OCI-LY1 (cell line): ENCODE data around the gene DCUN1D2.

Source experiments
- EZH2 ChIP-seq: fragments of 200-600 bp; sonication (generic), shearing (Covaris generic); IDR thresholded peaks from 2 replicates; pipeline ENCODE4 v1.8.0; 2017; ENCODE audit warnings: borderline replicate concordance, mixed run types, mild to moderate bottlenecking, antibody characterized with exemption, low read length, moderate library complexity, mixed read lengths
- TF ChIP-seq, protein P1 (sequence below): fragments of 200-600 bp; sonication (generic), shearing (Covaris generic); IDR thresholded peaks from 2 replicates; pipeline ENCODE4 v1.5.1; 2017; ENCODE audit warnings: mild to moderate bottlenecking, antibody characterized with exemption, low read length, moderate library complexity, mixed read lengths

DNA sequence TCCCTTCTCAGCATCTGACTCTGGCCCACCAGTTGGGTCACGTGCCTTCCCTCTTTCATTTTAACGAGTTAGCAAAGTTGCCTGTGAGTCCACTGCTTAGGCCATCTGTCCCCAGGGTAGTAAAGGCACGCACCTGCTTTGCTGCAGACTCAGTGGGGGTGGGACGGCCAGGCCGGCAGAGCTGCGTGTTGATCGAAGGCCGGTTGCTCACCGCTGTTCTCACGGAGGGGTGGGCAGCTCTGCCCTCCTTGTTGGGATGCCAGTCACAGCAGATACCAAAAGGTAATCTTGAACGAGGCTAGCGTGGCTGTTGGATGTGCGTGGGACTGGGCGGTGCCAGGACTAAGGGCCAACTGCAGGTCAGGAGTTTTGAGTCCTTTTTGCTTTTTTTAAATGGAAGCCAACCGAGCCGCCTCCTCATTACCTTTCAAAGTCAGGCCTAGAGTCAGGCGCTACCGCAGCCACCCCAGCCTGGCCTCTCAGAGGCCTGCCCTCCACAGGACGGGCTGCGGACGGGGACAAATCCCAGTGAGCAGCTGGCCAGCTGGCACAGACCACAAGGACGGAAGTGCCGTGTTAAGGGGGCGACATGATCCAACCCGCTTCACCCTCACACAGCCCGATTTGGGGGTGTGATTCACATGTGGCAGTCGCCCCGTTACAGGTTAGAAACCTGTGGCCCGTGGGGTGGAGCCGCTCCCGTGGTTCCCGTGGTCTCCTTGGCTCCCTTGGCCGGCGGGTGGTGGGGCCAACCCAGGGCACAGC is 57.8 kb downstream of the DCUN1D2 start:
- TF ChIP-seq, protein P1, sequence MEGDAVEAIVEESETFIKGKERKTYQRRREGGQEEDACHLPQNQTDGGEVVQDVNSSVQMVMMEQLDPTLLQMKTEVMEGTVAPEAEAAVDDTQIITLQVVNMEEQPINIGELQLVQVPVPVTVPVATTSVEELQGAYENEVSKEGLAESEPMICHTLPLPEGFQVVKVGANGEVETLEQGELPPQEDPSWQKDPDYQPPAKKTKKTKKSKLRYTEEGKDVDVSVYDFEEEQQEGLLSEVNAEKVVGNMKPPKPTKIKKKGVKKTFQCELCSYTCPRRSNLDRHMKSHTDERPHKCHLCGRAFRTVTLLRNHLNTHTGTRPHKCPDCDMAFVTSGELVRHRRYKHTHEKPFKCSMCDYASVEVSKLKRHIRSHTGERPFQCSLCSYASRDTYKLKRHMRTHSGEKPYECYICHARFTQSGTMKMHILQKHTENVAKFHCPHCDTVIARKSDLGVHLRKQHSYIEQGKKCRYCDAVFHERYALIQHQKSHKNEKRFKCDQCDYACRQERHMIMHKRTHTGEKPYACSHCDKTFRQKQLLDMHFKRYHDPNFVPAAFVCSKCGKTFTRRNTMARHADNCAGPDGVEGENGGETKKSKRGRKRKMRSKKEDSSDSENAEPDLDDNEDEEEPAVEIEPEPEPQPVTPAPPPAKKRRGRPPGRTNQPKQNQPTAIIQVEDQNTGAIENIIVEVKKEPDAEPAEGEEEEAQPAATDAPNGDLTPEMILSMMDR = no peak
- TF ChIP-seq EZH2 = no peak
